Measurements from ENCODE around the gene MUSTN1.

DNA sequence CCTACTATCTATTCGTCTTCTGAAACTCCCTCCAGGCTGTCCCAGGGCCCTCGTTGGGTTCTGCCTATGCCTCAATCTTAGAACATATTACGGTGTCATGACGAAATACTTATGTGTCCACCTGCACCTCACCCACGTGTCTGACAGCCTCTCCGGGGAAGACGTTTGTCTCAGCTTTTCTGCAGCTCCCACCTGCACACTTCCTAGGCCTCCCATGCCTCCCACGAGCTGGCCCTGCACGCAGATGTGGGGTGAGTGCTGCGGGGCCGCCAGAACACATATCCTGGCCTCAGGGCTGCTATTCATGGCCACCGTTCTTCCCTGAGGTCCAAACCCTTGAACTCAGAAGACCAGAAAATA, 7.1 kb upstream of the MUSTN1 start:
- TF ChIP-seq, protein P1, sequence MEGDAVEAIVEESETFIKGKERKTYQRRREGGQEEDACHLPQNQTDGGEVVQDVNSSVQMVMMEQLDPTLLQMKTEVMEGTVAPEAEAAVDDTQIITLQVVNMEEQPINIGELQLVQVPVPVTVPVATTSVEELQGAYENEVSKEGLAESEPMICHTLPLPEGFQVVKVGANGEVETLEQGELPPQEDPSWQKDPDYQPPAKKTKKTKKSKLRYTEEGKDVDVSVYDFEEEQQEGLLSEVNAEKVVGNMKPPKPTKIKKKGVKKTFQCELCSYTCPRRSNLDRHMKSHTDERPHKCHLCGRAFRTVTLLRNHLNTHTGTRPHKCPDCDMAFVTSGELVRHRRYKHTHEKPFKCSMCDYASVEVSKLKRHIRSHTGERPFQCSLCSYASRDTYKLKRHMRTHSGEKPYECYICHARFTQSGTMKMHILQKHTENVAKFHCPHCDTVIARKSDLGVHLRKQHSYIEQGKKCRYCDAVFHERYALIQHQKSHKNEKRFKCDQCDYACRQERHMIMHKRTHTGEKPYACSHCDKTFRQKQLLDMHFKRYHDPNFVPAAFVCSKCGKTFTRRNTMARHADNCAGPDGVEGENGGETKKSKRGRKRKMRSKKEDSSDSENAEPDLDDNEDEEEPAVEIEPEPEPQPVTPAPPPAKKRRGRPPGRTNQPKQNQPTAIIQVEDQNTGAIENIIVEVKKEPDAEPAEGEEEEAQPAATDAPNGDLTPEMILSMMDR (IDR thresholded peaks at IDR 0.05), result no peak
- no peak for TF ChIP-seq POLR2A (IDR thresholded peaks at IDR 0.05)

Data from lower leg skin (tissue), 3 donors.